ENCODE data around the gene ST6GALNAC1. TPM values are rescaled to one million over a fixed set of nuclear protein-coding genes. Genes with fewer than 3 reads are reported as not detected.

The ST6GALNAC1 gene
- total and polyA plus RNA-seq, 2 of the 13 experiments (the other 11 are each of a cell fraction or from before 2014, with no cell fraction given) = not detected

- TF ChIP-seq, protein P1, sequence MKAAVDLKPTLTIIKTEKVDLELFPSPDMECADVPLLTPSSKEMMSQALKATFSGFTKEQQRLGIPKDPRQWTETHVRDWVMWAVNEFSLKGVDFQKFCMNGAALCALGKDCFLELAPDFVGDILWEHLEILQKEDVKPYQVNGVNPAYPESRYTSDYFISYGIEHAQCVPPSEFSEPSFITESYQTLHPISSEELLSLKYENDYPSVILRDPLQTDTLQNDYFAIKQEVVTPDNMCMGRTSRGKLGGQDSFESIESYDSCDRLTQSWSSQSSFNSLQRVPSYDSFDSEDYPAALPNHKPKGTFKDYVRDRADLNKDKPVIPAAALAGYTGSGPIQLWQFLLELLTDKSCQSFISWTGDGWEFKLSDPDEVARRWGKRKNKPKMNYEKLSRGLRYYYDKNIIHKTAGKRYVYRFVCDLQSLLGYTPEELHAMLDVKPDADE (CRISPR knock-in tag; IDR thresholded peaks at IDR 0.05) = no peak
- TF ChIP-seq SMYD3 (CRISPR knock-in tag; IDR thresholded peaks at IDR 0.05) (no peak), MAFG (CRISPR knock-in tag; IDR thresholded peaks at IDR 0.05) (no peak), ZNF567 (CRISPR knock-in tag; IDR thresholded peaks at IDR 0.05; ENCODE audit: borderline replicate concordance) (no peak), ZNF329 (CRISPR knock-in tag; IDR thresholded peaks at IDR 0.05; ENCODE audit: low read depth) (no peak)
Measured at GRCh38 chr17:76593384-76593826, 50.2 kb downstream of the ST6GALNAC1 start (continued).

DNA sequence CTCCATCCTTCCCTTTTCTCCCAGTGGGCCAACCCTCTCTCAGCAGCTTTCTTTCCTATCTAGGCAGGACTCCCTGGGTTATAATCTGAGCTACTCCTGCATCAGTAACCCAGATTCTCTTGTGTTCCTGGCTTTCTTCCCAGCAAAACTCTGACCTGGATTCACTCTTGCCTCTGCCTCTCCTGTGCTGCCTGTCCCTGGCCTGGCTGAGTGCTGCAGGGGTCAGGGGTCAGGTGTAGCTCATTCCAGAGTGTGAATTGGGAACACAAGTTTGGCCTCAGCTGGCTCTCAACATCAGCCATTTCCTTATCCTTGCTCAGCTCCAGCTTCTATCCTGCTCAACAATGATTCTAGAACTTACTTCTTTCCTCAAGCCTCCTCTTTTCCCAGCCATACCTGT, 55.4 kb downstream of the ST6GALNAC1 start:
- Histone ChIP-seq H3K4me1 (ENCODE audit: insufficient read depth, low read length) (peaks cover 47% of the 10 kb centered on the region), H3K9me3 (ENCODE audit: low read length) (no peaks in the 10 kb centered on the region), H3K79me2 (ENCODE audit: insufficient read depth, low read length) (no peaks in the 10 kb centered on the region), H4K20me1 (ENCODE audit: insufficient read depth, low read length) (no peaks in the 10 kb centered on the region), H3K9ac (ENCODE audit: insufficient read depth, low read depth, low read length) (no peak overlapping the region), H3K27ac (ENCODE audit: extremely low read length, insufficient read depth, low read length) (no peak overlapping the region), H3K36me3 (replicated peaks in 1 of 2; ENCODE audit: control insufficient read depth in 1 of 2, insufficient read depth in 2 of 2, low read length in 2 of 2) (no peaks in the 10 kb centered on the region), H3K4me2 (ENCODE audit: low read depth, low read length) (no peak overlapping the region), H3K4me3 (replicated peaks in 1 of 3; ENCODE audit: insufficient read depth in 1 of 3, low read depth in 2 of 3, low read length in 3 of 3) (no peak overlapping the region), H3K27me3 (ENCODE audit: control insufficient read depth in 1 of 2, insufficient read depth in 2 of 2, low read length in 2 of 2) (peaks cover 9 to 39% of the 10 kb centered on the region in 2 experiments; a peak in 4 of 5 replicates), H2AFZ (ENCODE audit: low read length) (no peak overlapping the region)
- peak; percentile 23 for FAIRE-seq
- ATAC-seq = no peak
- BruUV-seq (replicated peaks) = no TSS peak
- POLR2A ChIA-PET = interaction anchor here (0.7 kb wide), 1 partner anchor 1560 kb away, joined by 3 read pairs; no protein-coding TSS in a partner anchor
- no peak for DNase-seq (ENCODE audit: low spot score)
- CTCF ChIA-PET (ENCODE audit: low intra/inter-chr PET ratio, low total read pairs) = no interaction called here
- intact Hi-C loops (cut with micrococcal nuclease; ENCODE audit: unreplicated experiment) = loop anchor here (5.0 kb wide), 1 partner anchor 36 kb away; no protein-coding TSS in a partner anchor
- in situ Hi-C loops (cut with HindIII; ENCODE audit: extremely low pct_ligation_motif_present, low pct_unique_long_range_greater_than_20kb) = no loop called here
- TF ChIP-seq GATAD2A (CRISPR knock-in tag; IDR thresholded peaks at IDR 0.05) (no peak), ZBTB21 (CRISPR knock-in tag; IDR thresholded peaks at IDR 0.05) (no peak), ZNF121 (CRISPR knock-in tag; IDR thresholded peaks at IDR 0.05) (no peak), MLLT10 (CRISPR knock-in tag; IDR thresholded peaks at IDR 0.05) (no peak), NCOR1 (IDR thresholded peaks at IDR 0.05; ENCODE audit: borderline replicate concordance, low read length) (no peak), ZBTB38 (CRISPR knock-in tag; IDR thresholded peaks at IDR 0.05) (no peak), SOX5 (CRISPR knock-in tag; IDR thresholded peaks at IDR 0.05; ENCODE audit: borderline replicate concordance) (no peak), JUN (CRISPR knock-in tag; IDR thresholded peaks at IDR 0.05) (no peak), HCFC1 (IDR thresholded peaks at IDR 0.05; ENCODE audit: low read depth, low read length) (no peak), JUND (CRISPR knock-in tag; IDR thresholded peaks at IDR 0.05) (no peak), TBX2 (CRISPR knock-in tag; IDR thresholded peaks at IDR 0.05; ENCODE audit: borderline replicate concordance) (no peak), CEBPB (IDR thresholded peaks at IDR 0.05; ENCODE audit: borderline replicate concordance, low read depth, low read length) (no peak), ZNF790 (CRISPR knock-in tag; IDR thresholded peaks at IDR 0.05; ENCODE audit: borderline replicate concordance) (no peak), ZBTB39 (CRISPR knock-in tag; IDR thresholded peaks at IDR 0.05) (no peak), SMC3 (IDR thresholded peaks at IDR 0.05; ENCODE audit: low read length) (no peak), ZNF510 (CRISPR knock-in tag; IDR thresholded peaks at IDR 0.05; ENCODE audit: low read depth) (0 out of 2 replicates have a peak, but pooled peaks have one; percentile 25)
- TF ChIP-seq, protein P2, sequence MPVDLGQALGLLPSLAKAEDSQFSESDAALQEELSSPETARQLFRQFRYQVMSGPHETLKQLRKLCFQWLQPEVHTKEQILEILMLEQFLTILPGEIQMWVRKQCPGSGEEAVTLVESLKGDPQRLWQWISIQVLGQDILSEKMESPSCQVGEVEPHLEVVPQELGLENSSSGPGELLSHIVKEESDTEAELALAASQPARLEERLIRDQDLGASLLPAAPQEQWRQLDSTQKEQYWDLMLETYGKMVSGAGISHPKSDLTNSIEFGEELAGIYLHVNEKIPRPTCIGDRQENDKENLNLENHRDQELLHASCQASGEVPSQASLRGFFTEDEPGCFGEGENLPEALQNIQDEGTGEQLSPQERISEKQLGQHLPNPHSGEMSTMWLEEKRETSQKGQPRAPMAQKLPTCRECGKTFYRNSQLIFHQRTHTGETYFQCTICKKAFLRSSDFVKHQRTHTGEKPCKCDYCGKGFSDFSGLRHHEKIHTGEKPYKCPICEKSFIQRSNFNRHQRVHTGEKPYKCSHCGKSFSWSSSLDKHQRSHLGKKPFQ (CRISPR knock-in tag; IDR thresholded peaks at IDR 0.05; ENCODE audit: insufficient replicate concordance) = peak; percentile 33

Data from HepG2 (cell line).